GM21381 (cell line): ENCODE measurements around the gene DTX2.
A peak's percentile ranks its signal among the peaks of the same experiment; 100 is the strongest.
"Not testable (repeated sequence)": the region's sequence is repeated elsewhere in the genome, so short reads cannot be mapped to it uniquely, and the experiment has no call there.

Experiments
- ATAC-seq: cut with Tn5 transposase; IDR thresholded peaks from one replicate; pipeline ENCODE4 v1.9.1; 2021; ENCODE audit warnings: mild to moderate bottlenecking, moderate library complexity; ENCODE audit not compliant: unreplicated experiment

Gene DTX2

DNA sequence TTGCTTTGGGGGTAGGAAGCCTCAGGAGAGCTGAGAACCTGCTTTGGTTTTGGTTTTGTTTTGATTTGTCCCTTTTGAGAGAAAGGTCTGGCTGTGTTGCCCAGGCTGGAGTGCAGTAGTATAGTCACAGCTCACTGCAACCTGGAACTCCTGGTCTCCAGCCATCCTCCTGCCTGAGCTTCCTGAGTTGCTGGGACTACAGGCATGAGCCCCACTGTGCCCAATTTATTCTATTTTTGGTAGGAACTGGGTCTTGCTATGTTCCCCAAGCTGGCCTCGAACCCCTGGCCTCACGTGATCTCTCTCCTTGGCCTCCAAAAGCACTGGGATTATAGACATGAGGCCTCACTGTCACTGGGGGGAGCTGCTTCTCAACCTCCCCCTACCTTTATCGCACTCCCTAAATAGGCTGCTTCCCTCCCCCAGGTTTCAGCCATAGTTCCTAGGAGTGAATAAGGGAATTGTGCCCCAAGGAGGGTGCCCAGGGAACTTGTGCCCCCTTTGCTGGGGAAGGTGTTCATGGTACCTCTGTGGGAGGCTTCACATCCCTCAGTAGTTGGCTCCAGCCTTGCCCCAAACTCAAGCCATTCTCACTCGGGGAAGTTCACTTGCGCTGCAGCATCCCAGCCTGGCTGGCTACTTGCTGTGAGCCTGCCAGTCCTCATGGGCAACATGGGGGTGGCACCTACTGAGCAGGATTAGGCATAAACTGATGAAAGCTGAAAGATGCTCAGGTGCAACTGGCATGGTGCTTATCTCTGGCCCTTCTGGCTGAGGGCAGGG, 18.7 kb upstream of the DTX2 start:
- ATAC-seq: not testable (repeated sequence)

DNA sequence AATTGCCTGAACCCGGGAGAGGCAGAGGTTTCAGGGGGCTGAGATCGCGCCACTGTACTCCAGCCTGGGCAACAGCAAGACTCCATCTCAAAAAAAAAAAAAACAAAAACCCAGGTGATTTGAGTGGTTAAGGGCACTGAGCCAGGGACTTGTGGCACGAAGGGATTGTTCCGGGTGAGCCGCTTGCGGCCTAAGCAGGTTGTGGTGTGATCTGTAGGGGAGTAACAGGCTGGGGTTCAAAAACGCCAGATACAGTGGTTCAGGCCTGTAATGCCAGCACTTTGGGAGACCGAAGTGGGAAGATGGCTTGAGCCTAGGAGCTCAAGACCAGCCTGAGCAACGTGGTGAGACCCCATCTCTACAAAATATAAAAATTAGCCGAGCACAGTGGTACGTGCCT, 17.7 kb upstream of the DTX2 start:
- peak; percentile 48 for ATAC-seq

DNA sequence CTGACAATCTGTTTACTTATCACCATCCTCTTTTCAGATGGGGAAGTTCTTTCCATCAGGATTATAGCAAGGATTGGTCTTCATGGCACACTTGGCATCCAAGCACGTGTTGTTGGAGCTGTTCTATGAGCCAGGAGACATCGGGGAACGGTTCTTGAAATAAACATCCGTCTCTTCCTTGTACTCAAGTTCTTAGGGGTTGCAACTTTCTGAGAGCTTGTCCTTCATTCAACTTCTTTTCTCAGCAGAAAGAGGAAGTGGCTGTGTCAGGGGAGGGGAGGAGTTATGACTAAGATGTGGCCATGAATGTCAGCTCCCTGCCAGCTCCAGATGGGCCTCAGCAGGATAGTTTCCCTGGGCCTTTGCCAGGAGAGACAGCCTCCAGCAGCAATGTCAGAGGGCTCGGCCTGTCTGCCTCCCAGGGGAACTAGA, 15.9 kb upstream of the DTX2 start:
- ATAC-seq: peak; percentile 76

DNA sequence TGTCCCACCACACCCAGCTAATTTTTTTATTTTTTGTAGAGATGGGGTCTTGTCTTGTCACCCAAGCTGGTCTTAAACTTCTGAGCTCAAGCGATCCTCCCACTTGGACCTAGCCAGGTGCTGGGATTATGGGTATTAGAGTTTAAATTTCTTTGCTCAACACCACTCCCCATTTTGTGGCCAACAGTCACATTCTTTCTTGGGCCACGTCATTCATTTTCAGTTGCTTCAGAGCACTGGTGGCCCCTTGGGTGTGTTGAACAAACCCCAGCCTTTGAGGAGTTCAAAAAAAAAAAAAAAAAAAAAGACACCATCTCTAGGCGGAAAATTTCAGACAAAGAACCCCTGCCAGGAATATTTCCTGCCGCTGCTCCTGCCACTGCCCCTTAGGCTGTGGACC, 4.5 kb upstream of the DTX2 start:
- ATAC-seq: not testable (repeated sequence)

DNA sequence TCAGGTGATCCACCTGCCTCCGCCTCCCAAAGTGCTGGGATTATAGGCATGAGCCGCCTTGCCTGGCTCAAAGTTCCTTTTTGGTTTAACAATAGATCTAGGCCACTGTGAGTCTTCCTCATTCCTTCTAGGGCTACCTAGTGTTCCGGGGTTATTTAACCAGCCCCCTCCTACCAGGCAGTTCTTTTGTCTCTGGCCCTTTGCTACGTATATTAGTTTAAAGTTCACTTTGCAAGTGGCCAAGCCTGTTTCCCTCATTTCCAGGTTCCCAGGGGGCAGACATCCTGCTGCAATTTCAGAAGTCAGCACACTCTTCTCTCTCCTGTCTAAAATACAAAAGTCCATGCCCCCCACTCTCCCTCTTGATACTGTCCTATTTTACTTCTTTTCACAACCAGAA, 3.0 kb upstream of the DTX2 start:
- ATAC-seq: not testable (repeated sequence)

DNA sequence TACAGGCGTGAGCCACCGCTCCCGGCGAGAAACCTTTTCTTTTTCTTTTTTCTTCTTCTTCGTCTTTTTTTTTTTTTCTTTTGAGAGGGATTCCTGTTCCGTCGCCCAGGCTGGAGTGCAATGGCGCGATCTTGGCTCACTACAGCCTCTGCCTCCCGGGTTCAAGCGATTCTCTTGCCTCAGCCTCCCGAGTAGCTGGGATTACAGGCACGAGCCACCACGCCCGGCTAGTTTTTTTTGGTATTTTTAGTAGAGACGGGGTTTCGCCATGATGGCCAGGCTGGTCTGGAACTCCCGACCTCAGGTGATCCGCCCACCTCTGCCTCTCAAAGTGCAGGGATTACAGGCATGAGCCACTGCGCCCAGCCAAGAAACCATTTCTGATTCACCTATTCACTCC, 742 bp upstream of the DTX2 start:
- ATAC-seq: not testable (repeated sequence)

DNA sequence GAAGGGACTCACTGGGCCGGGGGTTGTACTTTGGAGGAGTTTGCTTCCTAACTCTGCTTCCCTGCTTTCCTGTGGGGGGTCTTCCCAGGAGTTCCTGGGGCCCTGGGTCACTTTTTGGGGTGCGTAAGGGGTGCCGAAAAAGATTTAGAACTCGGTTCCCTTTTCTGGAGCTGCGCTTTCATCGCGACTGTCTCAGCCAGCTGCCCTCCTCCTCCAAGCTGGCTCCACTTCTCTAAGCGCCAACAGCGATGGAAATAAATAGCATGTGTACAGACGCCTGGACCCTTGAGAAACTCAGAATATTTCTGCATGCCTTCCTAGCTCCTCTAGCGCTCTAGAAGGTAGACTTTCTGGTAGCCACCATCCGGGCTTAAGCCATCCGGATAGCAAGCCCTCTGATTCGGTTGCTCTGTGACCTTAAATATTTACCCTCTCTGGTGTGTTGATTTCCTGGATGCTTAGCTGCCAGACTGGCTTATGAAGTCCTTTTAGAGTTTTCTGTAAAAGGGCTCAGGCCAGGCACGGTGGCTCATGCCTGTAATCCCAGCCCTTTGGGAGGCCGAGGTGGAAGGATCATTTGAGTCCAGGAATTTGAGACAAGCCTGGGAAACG, 868 bp downstream of the DTX2 start:
- ATAC-seq: not testable (repeated sequence)

DNA sequence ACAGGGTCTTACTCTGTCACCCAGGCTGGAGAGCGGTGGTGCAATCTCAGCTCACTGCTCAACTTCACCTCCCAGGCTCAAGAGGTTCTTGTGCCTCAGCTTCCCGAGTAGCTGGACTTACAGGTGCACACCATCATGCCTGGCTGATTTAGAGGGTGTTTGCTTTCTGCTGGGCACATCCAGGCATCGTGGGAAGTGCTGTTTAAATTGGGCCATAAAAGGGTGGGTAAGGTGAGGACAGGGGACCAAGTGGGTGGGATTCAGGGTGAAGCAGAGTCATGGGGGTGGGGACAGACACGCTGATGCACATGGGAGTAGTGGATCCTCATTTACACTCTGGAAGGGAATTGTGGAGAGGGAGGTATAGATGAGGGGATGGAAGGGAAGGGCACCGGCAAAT, 3.5 kb downstream of the DTX2 start:
- ATAC-seq: not testable (repeated sequence)

DNA sequence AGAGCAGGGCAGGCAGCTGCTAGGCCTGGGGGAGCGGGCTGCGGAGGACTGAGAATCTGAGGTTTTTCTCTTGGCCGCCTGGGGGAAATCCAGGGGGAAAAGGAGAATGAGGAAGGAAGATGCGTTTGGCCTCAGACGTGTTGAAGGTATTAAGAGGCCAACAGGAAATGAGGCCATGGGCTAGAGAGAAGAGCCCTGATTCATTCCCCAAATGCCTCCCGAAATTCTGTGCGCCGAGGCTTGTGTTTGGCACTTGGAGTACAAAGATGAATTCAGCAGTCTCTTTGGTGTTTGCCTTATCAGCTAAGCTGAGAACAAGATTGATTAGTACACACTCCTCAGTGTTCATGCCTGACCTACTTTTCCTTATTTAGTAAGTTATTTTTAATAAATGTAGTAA, 4.4 kb downstream of the DTX2 start:
- not testable (repeated sequence) for ATAC-seq

DNA sequence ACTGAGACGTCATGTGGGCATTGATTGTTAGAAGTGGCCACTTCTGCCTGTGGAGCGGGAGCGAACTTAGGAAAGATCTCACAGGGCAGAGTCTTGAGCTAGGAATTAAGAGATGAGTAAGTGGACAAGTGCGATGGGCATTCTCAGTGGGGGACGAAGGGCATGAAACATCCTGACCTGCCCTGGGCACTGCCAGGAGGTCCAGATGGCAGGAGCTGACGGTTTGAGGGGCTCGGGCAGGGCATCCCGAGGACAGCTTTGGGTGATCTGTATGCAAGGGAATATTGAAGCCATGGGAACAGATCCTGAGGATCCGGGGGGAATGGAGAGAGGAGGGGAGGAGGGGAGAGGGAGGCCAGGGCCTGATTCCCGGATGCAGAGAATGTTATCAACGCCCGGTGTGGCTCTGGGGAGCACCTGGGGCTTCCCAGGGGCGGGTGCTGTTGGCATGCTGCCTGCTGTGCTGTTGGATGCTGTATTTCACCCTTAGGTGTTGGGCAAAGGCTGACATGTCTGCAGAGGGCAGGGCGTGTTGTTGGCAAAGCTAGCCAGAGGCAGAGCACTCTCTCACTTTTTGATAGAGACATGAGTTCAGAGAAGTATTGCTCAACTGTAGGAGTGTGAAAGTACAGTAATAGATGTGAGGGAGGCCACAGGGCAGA, 6.4 kb downstream of the DTX2 start:
- peak; percentile 50 for ATAC-seq

DNA sequence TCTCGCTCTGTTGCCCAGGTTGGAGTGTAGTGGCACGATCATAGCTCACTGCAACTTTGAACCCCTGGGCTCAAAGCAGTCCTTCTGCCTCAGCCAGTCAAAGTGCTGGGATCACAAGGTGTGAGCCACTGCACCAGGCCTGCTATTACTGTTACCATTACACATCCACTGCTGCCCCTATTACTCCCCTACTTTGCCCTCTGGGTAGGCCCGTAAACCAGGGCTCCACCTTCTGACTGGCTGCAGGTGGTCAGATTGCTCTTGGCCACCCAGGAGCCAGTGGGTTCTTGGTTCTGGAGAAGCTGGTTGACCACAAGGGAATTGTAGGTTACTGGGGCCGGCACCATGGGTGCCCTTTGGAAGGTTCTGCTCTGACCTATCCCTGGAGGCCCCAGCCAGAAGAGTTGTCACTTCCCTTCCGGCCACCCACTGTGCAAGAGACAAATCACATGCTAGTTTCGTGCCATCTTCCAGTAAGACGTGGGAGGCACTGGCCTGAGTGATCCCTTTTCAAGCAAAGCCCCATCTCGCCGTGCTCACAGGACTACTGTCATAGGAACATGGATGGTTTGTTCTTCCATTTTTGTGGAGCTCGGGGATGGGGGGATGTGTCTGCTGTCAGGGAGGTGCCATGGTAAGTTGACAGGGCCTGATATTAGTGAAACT, 10.2 kb downstream of the DTX2 start:
- not testable (repeated sequence) for ATAC-seq

DNA sequence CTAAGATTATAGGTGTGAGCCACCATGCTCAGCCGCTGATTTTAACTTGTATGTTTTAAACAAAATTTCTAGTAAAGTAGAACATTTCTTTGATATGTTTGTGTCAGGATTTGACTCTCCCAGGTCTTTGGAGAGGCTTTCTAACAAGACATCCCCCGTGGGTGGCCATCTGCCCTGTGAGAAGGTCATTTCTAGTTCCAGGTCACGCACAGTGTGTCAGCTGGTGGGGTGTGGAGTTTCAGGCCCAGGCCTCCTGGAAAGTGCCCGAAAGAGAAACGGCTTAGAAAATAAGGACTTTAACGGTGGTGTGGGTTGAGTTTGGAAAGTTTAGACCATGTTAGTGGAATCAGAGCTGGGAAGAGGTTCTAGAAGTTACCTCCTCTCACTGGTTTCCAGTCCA, 11.6 kb downstream of the DTX2 start:
- not testable (repeated sequence) for ATAC-seq

DNA sequence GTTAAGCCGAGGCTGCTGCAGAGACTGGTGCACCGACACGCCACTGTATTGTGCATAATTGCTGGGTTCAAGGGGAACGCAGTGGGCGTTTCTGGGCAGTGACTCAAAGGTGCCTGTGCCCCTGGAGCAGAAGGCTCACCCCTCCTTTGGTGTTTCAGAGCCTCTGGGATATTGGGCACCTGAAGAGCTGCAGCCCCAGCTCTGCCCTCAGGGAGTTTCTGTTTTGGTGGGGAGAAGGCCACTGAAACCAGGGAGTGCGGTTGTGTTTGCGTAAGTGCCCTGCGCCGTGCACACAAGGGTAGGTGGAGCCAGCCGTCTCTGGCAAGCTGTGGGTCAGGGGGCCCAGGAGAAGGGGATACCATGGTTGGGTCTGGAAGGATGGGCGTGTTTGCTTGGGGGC, 14.8 kb downstream of the DTX2 start:
- not testable (repeated sequence) for ATAC-seq

DNA sequence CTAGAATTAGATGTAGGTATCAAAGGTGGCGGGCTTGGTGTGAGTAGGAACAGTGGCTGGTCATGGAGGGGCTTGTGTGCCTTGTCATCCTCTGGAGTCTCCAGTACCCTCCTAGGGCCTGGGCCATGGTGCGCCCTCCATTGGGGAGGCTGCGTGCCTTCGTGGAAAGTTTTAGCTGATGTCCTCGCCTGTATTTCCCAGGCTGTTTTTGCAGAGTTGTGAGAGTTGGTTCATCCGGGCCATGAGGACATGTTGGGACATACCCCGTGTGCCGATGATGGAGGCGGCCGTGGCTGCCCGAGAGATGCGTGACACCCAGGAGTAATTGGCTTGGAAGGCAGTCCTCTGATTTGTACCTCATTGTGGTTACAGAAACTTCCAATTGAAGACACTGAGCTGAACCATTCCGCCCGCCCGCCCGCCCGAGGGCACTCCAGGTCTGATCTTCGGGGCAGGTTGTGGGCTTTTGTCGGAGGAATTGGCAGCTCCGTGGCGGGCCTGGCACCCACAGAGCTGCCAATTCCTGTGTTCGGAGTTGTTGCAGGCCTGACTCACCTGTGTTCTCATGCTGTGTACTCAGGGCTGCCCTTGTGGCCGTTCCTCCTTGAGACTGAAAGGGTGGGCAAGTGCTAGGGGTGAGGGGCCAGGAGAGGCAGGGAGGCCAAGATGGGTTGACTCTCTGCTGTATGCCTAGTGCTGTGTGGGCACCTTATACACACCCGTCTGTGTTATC, 15.4 kb downstream of the DTX2 start:
- ATAC-seq: not testable (repeated sequence)

DNA sequence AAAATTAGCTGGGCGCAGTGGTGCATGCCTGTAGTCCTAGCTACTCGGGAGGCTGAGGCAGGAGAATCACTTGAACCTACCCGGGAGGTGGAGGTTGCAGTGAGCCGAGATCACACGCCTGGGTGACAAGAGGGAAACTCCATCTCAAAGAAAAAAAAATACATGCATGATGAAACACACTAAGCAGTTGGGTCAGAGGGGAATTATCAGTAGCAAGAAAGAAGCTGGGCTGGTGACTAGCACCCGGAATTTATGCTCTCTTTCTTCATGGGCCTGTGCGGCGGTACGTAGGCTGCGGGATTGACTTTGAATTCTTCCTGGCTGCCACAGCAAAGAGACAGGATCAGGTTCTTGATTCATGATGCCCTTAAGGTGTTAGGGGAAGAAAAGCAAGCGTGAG, 18.1 kb downstream of the DTX2 start:
- not testable (repeated sequence) for ATAC-seq

DNA sequence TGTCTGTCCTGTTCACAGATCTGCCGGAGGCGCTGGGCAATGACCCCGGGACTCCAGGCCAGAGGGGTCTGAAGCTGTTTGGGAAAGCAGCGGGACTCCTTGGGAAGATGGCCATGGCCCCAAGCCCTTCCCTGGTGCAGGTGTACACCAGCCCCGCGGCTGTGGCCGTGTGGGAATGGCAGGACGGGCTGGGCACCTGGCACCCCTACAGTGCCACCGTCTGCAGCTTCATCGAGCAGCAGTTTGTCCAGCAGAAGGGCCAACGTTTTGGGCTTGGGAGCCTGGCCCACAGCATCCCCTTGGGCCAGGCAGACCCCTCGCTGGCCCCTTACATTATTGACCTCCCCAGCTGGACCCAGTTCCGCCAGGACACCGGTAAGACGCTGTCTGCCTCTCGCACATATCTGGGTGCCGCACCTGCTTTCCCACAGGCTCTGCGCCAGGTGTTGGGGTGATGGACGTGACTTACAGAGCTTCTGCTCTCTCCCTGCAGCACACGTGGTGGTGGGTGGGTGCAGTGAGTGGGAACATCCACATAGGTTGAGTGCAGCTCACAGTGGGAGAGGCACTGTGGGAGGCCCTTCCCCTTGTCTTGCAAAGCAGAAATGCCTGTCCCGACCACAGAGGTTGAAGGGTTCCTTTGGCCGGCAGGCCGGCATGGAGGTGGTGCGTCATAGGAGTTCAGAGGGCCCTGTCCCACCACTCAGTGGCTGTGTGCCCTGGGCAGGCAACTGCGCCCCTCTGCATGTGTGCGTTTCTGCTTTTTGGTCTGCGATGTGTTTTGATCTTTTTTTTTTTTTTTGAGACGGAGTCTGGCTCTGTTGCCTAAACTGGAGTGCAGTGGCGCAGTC, 19.1 kb downstream of the DTX2 start:
- ATAC-seq: not testable (repeated sequence)

DNA sequence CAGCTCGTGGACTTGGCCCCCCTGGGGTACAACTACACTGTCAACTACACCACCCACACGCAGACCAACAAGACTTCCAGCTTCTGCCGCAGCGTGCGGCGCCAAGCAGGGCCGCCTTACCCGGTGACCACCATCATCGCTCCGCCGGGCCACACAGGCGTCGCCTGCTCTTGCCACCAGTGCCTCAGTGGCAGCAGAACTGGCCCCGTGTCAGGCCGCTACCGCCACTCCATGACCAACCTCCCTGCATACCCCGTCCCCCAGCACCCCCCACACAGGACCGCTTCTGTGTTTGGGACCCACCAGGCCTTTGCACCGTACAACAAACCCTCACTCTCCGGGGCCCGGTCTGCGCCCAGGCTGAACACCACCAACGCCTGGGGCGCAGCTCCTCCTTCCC, 21.2 kb downstream of the DTX2 start:
- not testable (repeated sequence) for ATAC-seq

DNA sequence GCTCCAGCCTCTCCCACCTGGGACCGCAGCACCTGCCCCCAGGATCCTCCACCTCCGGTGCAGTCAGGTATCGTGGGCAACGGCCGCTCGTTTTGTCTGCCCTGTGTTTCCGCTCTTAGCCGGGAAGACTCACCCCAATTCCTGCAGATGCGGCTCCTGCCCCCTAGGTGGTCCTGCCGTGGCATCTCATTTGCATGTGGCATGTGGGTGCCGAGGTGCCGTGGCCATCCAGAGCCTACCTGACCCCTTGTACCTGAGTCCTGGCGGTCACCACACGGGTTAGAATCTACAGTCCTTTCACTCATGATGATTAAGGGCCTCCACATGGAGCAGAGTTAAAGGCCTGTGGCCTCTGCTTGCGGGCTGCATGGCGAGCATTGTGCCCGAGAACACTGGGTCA, 21.6 kb downstream of the DTX2 start:
- not testable (repeated sequence) for ATAC-seq

DNA sequence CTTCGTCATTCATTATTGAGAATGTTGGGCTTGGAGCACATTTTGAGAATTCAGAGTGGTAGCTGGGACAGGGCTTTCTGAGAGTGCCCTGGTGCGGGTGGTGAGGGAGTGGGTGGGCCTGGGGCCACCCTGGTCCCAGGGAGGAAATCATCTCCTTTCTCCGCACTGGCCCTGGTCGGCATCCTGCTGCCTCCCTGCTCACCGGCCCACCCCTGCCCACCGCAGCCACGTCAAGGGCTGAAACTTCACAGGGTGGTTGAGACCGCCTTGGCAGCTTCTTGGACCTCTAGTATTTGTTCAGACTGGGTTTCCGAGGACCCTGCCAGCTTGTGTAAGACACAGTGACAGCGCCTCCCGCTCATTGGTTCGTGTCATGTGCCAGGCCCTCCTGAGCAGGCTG, 22.9 kb downstream of the DTX2 start:
- ATAC-seq: not testable (repeated sequence)
